WTC11 (cell line): Measurements from ENCODE around the gene PFKP. TPM values are rescaled to one million over a fixed set of nuclear protein-coding genes. Genes with fewer than 3 reads are reported as not detected.

Experiments
- ATAC-seq: fragments of 200-7000 bp; cut with Tn5 transposase; 2 replicates; pipeline ENCODE4 v1.10.0; 2021; ENCODE audit warnings: mild to moderate bottlenecking, moderate library complexity
- CTCF ChIA-PET: fragments of 300-600 bp; sonication (Branson Sonifier 250); formaldehyde crosslinking; loops from one replicate; lab custom pipeline; 2021; ENCODE audit warnings: antibody characterized with exemption; lab: Charles Lee
- POLR2A ChIA-PET: fragments of 350-600 bp; sonication (Branson Sonifier 250); formaldehyde crosslinking; loops from one replicate; lab custom pipeline; 2021; ENCODE audit warnings: antibody characterized with exemption; lab: Charles Lee
- DNase-seq: peaks from one replicate; pipeline ENCODE4 v3.0.0; 2021; ENCODE audit warnings: low spot score
- H3K27ac Mint-ChIP-seq: 2 replicates; pipeline ENCODE4 v1.8.0; 2021; ENCODE audit warnings: mixed read lengths
- H3K27me3 Mint-ChIP-seq: 2 replicates; pipeline ENCODE4 v1.8.0; 2021; ENCODE audit warnings: low read depth, mild to moderate bottlenecking, moderate library complexity, mixed read lengths
- H3K36me3 Mint-ChIP-seq: 2 replicates; pipeline ENCODE4 v1.8.0; 2021; ENCODE audit warnings: mixed read lengths
- H3K4me1 Mint-ChIP-seq: 2 replicates; pipeline ENCODE4 v1.8.0; 2022; ENCODE audit warnings: mixed read lengths
- H3K4me3 Mint-ChIP-seq: 2 replicates; pipeline ENCODE4 v1.8.0; 2021; ENCODE audit warnings: mild to moderate bottlenecking, moderate library complexity, mixed read lengths
- H3K9me3 Mint-ChIP-seq: 2 replicates; pipeline ENCODE4 v1.8.0; 2021; ENCODE audit warnings: mixed read lengths
- CBFB ChIP-seq: sonication (generic); formaldehyde crosslinking; IDR thresholded peaks from 2 replicates; pipeline ENCODE4 v1.8.1; 2022; ENCODE audit warnings: mild to moderate bottlenecking, low read depth, missing genetic modification reagents
- CREB1 ChIP-seq: sonication (generic); formaldehyde crosslinking; IDR thresholded peaks from 2 replicates; pipeline ENCODE4 v1.8.0; 2023; ENCODE audit warnings: mild to moderate bottlenecking, missing genetic modification reagents
- EMX1 ChIP-seq: fragments of 250-450 bp; sonication (Bioruptor Pico); IDR thresholded peaks from 2 replicates; pipeline ENCODE4 v1.8.0; 2021; ENCODE audit warnings: mild to moderate bottlenecking
- ERG ChIP-seq: fragments of 250-450 bp; sonication (Bioruptor Pico); IDR thresholded peaks from 2 replicates; pipeline ENCODE4 v1.8.0; 2021; ENCODE audit warnings: mild to moderate bottlenecking
- ESRRA ChIP-seq: sonication (generic); formaldehyde crosslinking; IDR thresholded peaks from 2 replicates; pipeline ENCODE4 v1.8.1; 2022; ENCODE audit warnings: mild to moderate bottlenecking, missing genetic modification reagents, borderline replicate concordance
- ETV6 ChIP-seq: sonication (generic); formaldehyde crosslinking; IDR thresholded peaks from 2 replicates; pipeline ENCODE4 v1.8.1; 2022; ENCODE audit warnings: mild to moderate bottlenecking, missing genetic modification reagents
- FOXJ3 ChIP-seq: sonication (generic); formaldehyde crosslinking; IDR thresholded peaks from 2 replicates; pipeline ENCODE4 v1.9.0; 2021; ENCODE audit warnings: missing genetic modification reagents, mild to moderate bottlenecking, borderline replicate concordance
- FOXP1 ChIP-seq: sonication (generic); formaldehyde crosslinking; IDR thresholded peaks from 2 replicates; pipeline ENCODE4 v1.8.0; 2022; ENCODE audit warnings: missing genetic modification reagents, mild to moderate bottlenecking, moderate library complexity, borderline replicate concordance
- GRHL2 ChIP-seq: fragments of 250-450 bp; sonication (Bioruptor Pico); IDR thresholded peaks from 2 replicates; pipeline ENCODE4 v1.8.0; 2022; ENCODE audit warnings: mild to moderate bottlenecking, moderate library complexity; ENCODE audit not compliant: insufficient replicate concordance, severe bottlenecking
- MYBL2 ChIP-seq: sonication (generic); formaldehyde crosslinking; IDR thresholded peaks from 2 replicates; pipeline ENCODE4 v1.8.1; 2023; ENCODE audit warnings: mild to moderate bottlenecking, moderate library complexity, missing genetic modification reagents
- NFE2L1 ChIP-seq: sonication (generic); formaldehyde crosslinking; IDR thresholded peaks from 2 replicates; pipeline ENCODE4 v1.8.1; 2023; ENCODE audit warnings: missing genetic modification reagents
- NR2C2 ChIP-seq: sonication (generic); formaldehyde crosslinking; IDR thresholded peaks from 2 replicates; pipeline ENCODE4 v1.8.0; 2022; ENCODE audit warnings: mild to moderate bottlenecking, missing genetic modification reagents
- PRDM15 ChIP-seq: sonication (generic); formaldehyde crosslinking; IDR thresholded peaks from 2 replicates; pipeline ENCODE4 v1.8.0; 2022; ENCODE audit warnings: missing genetic modification reagents
- PRRX2 ChIP-seq: fragments of 250-450 bp; sonication (Bioruptor Pico); IDR thresholded peaks from 2 replicates; pipeline ENCODE4 v1.8.0; 2021; ENCODE audit warnings: mild to moderate bottlenecking
- RORB ChIP-seq: fragments of 250-450 bp; sonication (Bioruptor Pico); IDR thresholded peaks from 2 replicates; pipeline ENCODE4 v1.9.0; 2021; ENCODE audit warnings: mild to moderate bottlenecking
- SMAD3 ChIP-seq: sonication (generic); formaldehyde crosslinking; IDR thresholded peaks from 2 replicates; pipeline ENCODE4 v1.8.0; 2022; ENCODE audit warnings: missing genetic modification reagents, mild to moderate bottlenecking, borderline replicate concordance
- STAT6 ChIP-seq: sonication (generic); formaldehyde crosslinking; conservative IDR thresholded peaks from 2 replicates; pipeline ENCODE4 v1.8.1; 2023; ENCODE audit warnings: mild to moderate bottlenecking, low read depth, missing genetic modification reagents, moderate library complexity
- TEAD1 ChIP-seq: sonication (generic); formaldehyde crosslinking; IDR thresholded peaks from 2 replicates; pipeline ENCODE4 v1.8.0; 2022; ENCODE audit warnings: mild to moderate bottlenecking, missing genetic modification reagents
- TEAD4 ChIP-seq: sonication (generic); formaldehyde crosslinking; IDR thresholded peaks from 2 replicates; pipeline ENCODE4 v1.8.0; 2022; ENCODE audit warnings: mild to moderate bottlenecking, missing genetic modification reagents
- ZNF219 ChIP-seq: sonication (generic); formaldehyde crosslinking; IDR thresholded peaks from 2 replicates; pipeline ENCODE4 v1.8.0; 2023; ENCODE audit warnings: missing genetic modification reagents, mild to moderate bottlenecking, borderline replicate concordance
- ZNF232 ChIP-seq: sonication (generic); formaldehyde crosslinking; IDR thresholded peaks from 2 replicates; pipeline ENCODE4 v1.8.0; 2022; ENCODE audit warnings: mild to moderate bottlenecking, missing genetic modification reagents
- total RNA-seq: library from RNA; stranded (reverse); gene quantifications from 3 replicates; pipeline ENCODE4 v1.2.3, GENCODE V29; 2021
- TF ChIP-seq, protein P1 (sequence below): sonication (generic); formaldehyde crosslinking; conservative IDR thresholded peaks from 2 replicates; pipeline ENCODE4 v1.8.1; 2022; ENCODE audit warnings: mild to moderate bottlenecking, missing genetic modification reagents
- TF ChIP-seq, protein P2 (sequence below): fragments of 250-450 bp; sonication (Bioruptor Pico); IDR thresholded peaks from 2 replicates; pipeline ENCODE4 v1.9.0; 2021; ENCODE audit warnings: moderate library complexity, mild to moderate bottlenecking, inconsistent platforms, borderline replicate concordance
- TF ChIP-seq, protein P3 (sequence below): sonication (generic); formaldehyde crosslinking; IDR thresholded peaks from 2 replicates; pipeline ENCODE4 v1.8.0; 2022; ENCODE audit warnings: mild to moderate bottlenecking, missing genetic modification reagents
- TF ChIP-seq, protein P4 (sequence below): fragments of 250-450 bp; sonication (Bioruptor Pico); IDR thresholded peaks from 2 replicates; pipeline ENCODE4 v1.9.0; 2021; ENCODE audit warnings: mild to moderate bottlenecking
- TF ChIP-seq, protein P5 (sequence below): sonication (generic); formaldehyde crosslinking; IDR thresholded peaks from 2 replicates; pipeline ENCODE4 v1.8.1; 2022; ENCODE audit warnings: missing genetic modification reagents, borderline replicate concordance

The PFKP gene
- total RNA-seq, 1 experiment from 2014 or later: 127 TPM

DNA sequence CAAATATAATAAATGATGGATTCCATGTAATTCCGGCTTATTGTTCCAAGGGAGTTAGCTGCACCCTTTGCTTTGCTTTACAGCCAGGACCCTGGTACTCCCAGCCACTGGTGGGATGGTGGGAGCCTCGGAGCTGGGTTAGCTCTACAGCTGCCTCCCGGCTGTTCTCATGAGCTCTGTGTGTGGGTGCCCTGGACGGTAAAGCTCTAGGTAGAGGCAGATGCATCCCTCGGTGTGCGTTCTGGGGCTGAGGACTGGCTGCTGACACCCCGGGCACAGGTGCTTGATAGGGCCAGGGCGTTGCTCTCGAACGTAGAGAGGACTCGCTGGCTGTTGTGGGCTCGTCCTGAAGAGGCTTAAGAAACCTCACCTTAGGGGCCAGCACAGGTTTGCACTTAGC lies 50.1 kb downstream of the PFKP start:
- Mint-ChIP-seq H3K4me1 (no peaks in the 10 kb centered on the region), H3K27ac (no peak overlapping the region), H3K9me3 (no peaks in the 10 kb centered on the region), H3K4me3 (no peak overlapping the region), H3K27me3 (no peaks in the 10 kb centered on the region), H3K36me3 (peaks cover 81% of the 10 kb centered on the region)
- DNase-seq (no peak), ATAC-seq (no peak)
- CTCF ChIA-PET: no interaction called here
- POLR2A ChIA-PET: no interaction called here
- no peak for TF ChIP-seq TEAD1 (CRISPR knock-in tag)
- no peak for TF ChIP-seq CREB1
- TF ChIP-seq ESRRA (CRISPR knock-in tag): no peak
- TF ChIP-seq, protein P1, sequence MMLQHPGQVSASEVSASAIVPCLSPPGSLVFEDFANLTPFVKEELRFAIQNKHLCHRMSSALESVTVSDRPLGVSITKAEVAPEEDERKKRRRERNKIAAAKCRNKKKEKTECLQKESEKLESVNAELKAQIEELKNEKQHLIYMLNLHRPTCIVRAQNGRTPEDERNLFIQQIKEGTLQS (CRISPR knock-in tag): no peak
- TF ChIP-seq RORB (CRISPR knock-in tag): no peak
- no peak for TF ChIP-seq GRHL2 (CRISPR knock-in tag)
- TF ChIP-seq, protein P2, sequence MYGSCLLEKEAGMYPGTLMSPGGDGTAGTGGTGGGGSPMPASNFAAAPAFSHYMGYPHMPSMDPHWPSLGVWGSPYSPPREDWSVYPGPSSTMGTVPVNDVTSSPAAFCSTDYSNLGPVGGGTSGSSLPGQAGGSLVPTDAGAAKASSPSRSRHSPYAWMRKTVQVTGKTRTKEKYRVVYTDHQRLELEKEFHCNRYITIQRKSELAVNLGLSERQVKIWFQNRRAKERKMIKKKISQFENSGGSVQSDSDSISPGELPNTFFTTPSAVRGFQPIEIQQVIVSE: no peak
- TF ChIP-seq STAT6 (CRISPR knock-in tag): no peak
- TF ChIP-seq ZNF219 (CRISPR knock-in tag): no peak
- TF ChIP-seq TEAD4 (CRISPR knock-in tag): no peak
- no peak for TF ChIP-seq ZNF232
- no peak for TF ChIP-seq PRRX2
- no peak for TF ChIP-seq EMX1 (CRISPR knock-in tag)
- TF ChIP-seq ETV6 (CRISPR knock-in tag): no peak

DNA sequence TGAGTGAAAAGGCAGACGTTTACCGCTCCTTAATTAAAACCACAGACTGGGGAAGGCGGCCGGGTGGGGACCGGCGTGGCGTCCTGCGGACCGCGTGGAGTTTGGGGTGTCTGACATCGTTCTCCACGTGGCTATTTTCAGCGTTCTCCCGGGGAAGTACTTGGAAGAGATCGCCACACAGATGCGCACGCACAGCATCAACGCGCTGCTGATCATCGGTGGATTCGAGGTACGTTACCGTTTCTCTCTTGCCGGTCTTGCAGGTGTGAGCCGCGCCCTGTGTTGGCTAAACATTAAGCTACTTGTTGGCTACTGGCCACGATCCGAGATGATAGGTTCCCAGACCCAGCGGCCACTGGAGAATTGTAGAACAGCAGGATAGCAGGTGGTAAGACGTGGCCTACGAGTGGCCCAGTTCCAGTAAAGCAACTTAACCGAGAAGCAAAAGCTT lies 51.3 kb downstream of the PFKP start:
- ATAC-seq (no peak), DNase-seq (no peak)
- Mint-ChIP-seq H3K9me3 (no peaks in the 10 kb centered on the region), H3K36me3 (peaks cover 77% of the 10 kb centered on the region), H3K27me3 (no peaks in the 10 kb centered on the region), H3K4me3 (no peak overlapping the region), H3K4me1 (no peaks in the 10 kb centered on the region), H3K27ac (no peak overlapping the region)
- ChIA-PET CTCF (no interaction called here), POLR2A (no interaction called here)
- TF ChIP-seq, protein P3, sequence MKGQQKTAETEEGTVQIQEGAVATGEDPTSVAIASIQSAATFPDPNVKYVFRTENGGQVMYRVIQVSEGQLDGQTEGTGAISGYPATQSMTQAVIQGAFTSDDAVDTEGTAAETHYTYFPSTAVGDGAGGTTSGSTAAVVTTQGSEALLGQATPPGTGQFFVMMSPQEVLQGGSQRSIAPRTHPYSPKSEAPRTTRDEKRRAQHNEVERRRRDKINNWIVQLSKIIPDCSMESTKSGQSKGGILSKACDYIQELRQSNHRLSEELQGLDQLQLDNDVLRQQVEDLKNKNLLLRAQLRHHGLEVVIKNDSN (CRISPR knock-in tag): no peak
- no peak for TF ChIP-seq CREB1
- TF ChIP-seq ERG (CRISPR knock-in tag): no peak
- no peak for TF ChIP-seq SMAD3 (CRISPR knock-in tag)
- TF ChIP-seq CBFB: no peak
- TF ChIP-seq PRDM15 (CRISPR knock-in tag): no peak
- TF ChIP-seq EMX1 (CRISPR knock-in tag): no peak
- no peak for TF ChIP-seq NFE2L1 (CRISPR knock-in tag)
- no peak for TF ChIP-seq FOXJ3 (CRISPR knock-in tag)
- TF ChIP-seq ETV6 (CRISPR knock-in tag): no peak
- TF ChIP-seq, protein P4, sequence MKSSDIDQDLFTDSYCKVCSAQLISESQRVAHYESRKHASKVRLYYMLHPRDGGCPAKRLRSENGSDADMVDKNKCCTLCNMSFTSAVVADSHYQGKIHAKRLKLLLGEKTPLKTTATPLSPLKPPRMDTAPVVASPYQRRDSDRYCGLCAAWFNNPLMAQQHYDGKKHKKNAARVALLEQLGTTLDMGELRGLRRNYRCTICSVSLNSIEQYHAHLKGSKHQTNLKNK (CRISPR knock-in tag): no peak
- no peak for TF ChIP-seq MYBL2 (CRISPR knock-in tag)
- TF ChIP-seq, protein P5, sequence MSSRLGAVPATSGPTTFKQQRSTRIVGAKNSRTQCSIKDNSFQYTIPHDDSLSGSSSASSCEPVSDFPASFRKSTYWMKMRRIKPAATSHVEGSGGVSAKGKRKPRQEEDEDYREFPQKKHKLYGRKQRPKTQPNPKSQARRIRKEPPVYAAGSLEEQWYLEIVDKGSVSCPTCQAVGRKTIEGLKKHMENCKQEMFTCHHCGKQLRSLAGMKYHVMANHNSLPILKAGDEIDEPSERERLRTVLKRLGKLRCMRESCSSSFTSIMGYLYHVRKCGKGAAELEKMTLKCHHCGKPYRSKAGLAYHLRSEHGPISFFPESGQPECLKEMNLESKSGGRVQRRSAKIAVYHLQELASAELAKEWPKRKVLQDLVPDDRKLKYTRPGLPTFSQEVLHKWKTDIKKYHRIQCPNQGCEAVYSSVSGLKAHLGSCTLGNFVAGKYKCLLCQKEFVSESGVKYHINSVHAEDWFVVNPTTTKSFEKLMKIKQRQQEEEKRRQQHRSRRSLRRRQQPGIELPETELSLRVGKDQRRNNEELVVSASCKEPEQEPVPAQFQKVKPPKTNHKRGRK (CRISPR knock-in tag): no peak
- no peak for TF ChIP-seq FOXP1 (CRISPR knock-in tag)
- no peak for TF ChIP-seq NR2C2 (CRISPR knock-in tag)
